ENCODE data around the gene NEK10. TPM values are rescaled to one million over a fixed set of nuclear protein-coding genes. Genes with fewer than 3 reads are reported as not detected.
A peak's percentile ranks its signal among the peaks of the same experiment; 100 is the strongest.

NEK10 gene
- total RNA-seq, 1 experiment from 2014 or later: 1.7 TPM

- Histone ChIP-seq H3K4me1 (ENCODE audit: insufficient read depth, low read length) (no peaks in the 10 kb centered on the region), H3K36me3 (ENCODE audit: low read depth, low read length) (no peaks in the 10 kb centered on the region), H3K9me2 (replicated peaks; ENCODE audit: low read length) (no peaks in the 10 kb centered on the region), H4K20me1 (ENCODE audit: low read length) (no peaks in the 10 kb centered on the region), H3K27me3 (ENCODE audit: low read length) (peaks cover 23% of the 10 kb centered on the region), H3K27ac (ENCODE audit: low read length) (no peak overlapping the region), H3F3A (ENCODE audit: low read length, unreplicated experiment) (no peaks in the 10 kb centered on the region), H3K9ac (ENCODE audit: low read length) (no peak overlapping the region), H3K9me3 (ENCODE audit: low read length) (no peaks in the 10 kb centered on the region), H3K4me3 (ENCODE audit: low read length) (no peak overlapping the region), H3K4me2 (ENCODE audit: low read length) (no peak overlapping the region), H3K79me2 (ENCODE audit: low read length) (no peaks in the 10 kb centered on the region), H2AFZ (ENCODE audit: low read length) (no peak overlapping the region)
- intact Hi-C loops (cut with micrococcal nuclease): no loop called here
- ChIA-PET CTCF (no interaction called here), POLR2A (ENCODE audit: unreplicated experiment) (no interaction called here)
- DNase-seq: no peak
- TF ChIP-seq EZH2phosphoT487 (IDR thresholded peaks at IDR 0.05; ENCODE audit: borderline replicate concordance, low read length): no peak
- no peak for TF ChIP-seq EZH2 (IDR thresholded peaks at IDR 0.05; ENCODE audit: low read length, unreplicated experiment)
- BruUV-seq (replicated peaks): no TSS peak
- ATAC-seq: no peak
Measured at GRCh38 chr3:27110020-27110419, 259.2 kb downstream of the NEK10 start.

- CTCF ChIA-PET: no interaction called here
- Histone ChIP-seq H3K79me2 (ENCODE audit: low read length) (no peaks in the 10 kb centered on the region), H2AFZ (ENCODE audit: low read length) (no peak overlapping the region), H4K20me1 (ENCODE audit: low read length) (no peaks in the 10 kb centered on the region), H3K4me3 (ENCODE audit: low read length) (no peak overlapping the region), H3K27ac (ENCODE audit: low read length) (no peak overlapping the region), H3K9me2 (replicated peaks; ENCODE audit: low read length) (no peaks in the 10 kb centered on the region), H3K9ac (ENCODE audit: low read length) (no peak overlapping the region), H3F3A (ENCODE audit: low read length, unreplicated experiment) (no peaks in the 10 kb centered on the region), H3K9me3 (ENCODE audit: low read length) (no peaks in the 10 kb centered on the region), H3K36me3 (ENCODE audit: low read depth, low read length) (no peaks in the 10 kb centered on the region), H3K4me1 (ENCODE audit: insufficient read depth, low read length) (no peaks in the 10 kb centered on the region), H3K4me2 (ENCODE audit: low read length) (no peak overlapping the region), H3K27me3 (ENCODE audit: low read length) (peaks cover 23% of the 10 kb centered on the region)
- TF ChIP-seq CTCF (conservative IDR thresholded peaks at IDR 0.05; ENCODE audit: low read depth, low read length) (no peak), EZH2 (IDR thresholded peaks at IDR 0.05; ENCODE audit: low read length, unreplicated experiment) (no peak), EZH2phosphoT487 (IDR thresholded peaks at IDR 0.05; ENCODE audit: borderline replicate concordance, low read length) (no peak)
- ATAC-seq (no peak), DNase-seq (no peak)
- BruUV-seq (replicated peaks): no TSS peak
- POLR2A ChIA-PET (ENCODE audit: unreplicated experiment): no interaction called here
- intact Hi-C loops (cut with micrococcal nuclease): no loop called here
Measured at GRCh38 chr3:27108322-27108721, 260.9 kb downstream of the NEK10 start.

DNA sequence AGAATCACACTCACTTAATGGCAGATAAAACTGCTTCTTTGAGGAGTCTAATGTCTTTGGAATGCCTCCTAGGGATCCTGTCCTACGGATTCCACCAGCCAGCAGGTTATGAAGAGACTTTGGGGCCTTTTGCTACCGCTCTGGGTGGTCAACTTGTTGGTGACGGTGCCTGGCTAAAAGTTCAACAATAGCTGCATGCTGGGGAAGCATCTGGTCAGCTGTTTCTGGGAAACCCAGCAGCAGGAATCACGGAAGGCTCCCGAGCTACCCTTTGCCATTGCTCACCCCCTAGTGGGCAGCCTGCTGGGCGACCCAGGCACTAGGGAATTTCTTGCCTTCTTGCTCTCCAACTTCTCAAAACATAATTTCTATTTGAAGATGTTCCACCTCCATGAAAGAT is 263.3 kb downstream of the NEK10 start:
- Histone ChIP-seq H3K36me3 (ENCODE audit: low read depth, low read length) (no peaks in the 10 kb centered on the region), H3K9me3 (ENCODE audit: low read length) (no peaks in the 10 kb centered on the region), H2AFZ (ENCODE audit: low read length) (no peak overlapping the region), H3K27ac (ENCODE audit: low read length) (no peak overlapping the region), H3F3A (ENCODE audit: low read length, unreplicated experiment) (no peaks in the 10 kb centered on the region), H3K4me3 (ENCODE audit: low read length) (no peak overlapping the region), H3K4me2 (ENCODE audit: low read length) (no peak overlapping the region), H4K20me1 (ENCODE audit: low read length) (no peaks in the 10 kb centered on the region), H3K79me2 (ENCODE audit: low read length) (no peaks in the 10 kb centered on the region), H3K9me2 (replicated peaks; ENCODE audit: low read length) (no peaks in the 10 kb centered on the region), H3K4me1 (ENCODE audit: insufficient read depth, low read length) (no peaks in the 10 kb centered on the region), H3K9ac (ENCODE audit: low read length) (no peak overlapping the region), H3K27me3 (ENCODE audit: low read length) (peaks cover 18% of the 10 kb centered on the region)
- intact Hi-C loops (cut with micrococcal nuclease): no loop called here
- no TSS peak for BruUV-seq (replicated peaks)
- ChIA-PET POLR2A (ENCODE audit: unreplicated experiment) (no interaction called here), CTCF (no interaction called here)
- peak; percentile 29 for DNase-seq
- no peak for TF ChIP-seq EZH2phosphoT487 (IDR thresholded peaks at IDR 0.05; ENCODE audit: borderline replicate concordance, low read length)
- TF ChIP-seq EZH2 (IDR thresholded peaks at IDR 0.05; ENCODE audit: low read length, unreplicated experiment): no peak
- peak; percentile 48 for TF ChIP-seq CTCF (conservative IDR thresholded peaks at IDR 0.05; ENCODE audit: low read depth, low read length)
- ATAC-seq: no peak

Measured in PC-3 (cell line).